WTC11 (cell line): ENCODE data around the gene MRPL44. TPM values are rescaled to one million over a fixed set of nuclear protein-coding genes. Genes with fewer than 3 reads are reported as not detected.

Source experiments
- ATAC-seq: fragments of 200-7000 bp; cut with Tn5 transposase; 2 replicates; pipeline ENCODE4 v1.10.0; 2021; ENCODE audit warnings: mild to moderate bottlenecking, moderate library complexity
- CTCF ChIA-PET: fragments of 300-600 bp; sonication (Branson Sonifier 250); formaldehyde crosslinking; loops from one replicate; lab custom pipeline; 2021; ENCODE audit warnings: antibody characterized with exemption; lab: Charles Lee
- POLR2A ChIA-PET: fragments of 350-600 bp; sonication (Branson Sonifier 250); formaldehyde crosslinking; loops from one replicate; lab custom pipeline; 2021; ENCODE audit warnings: antibody characterized with exemption; lab: Charles Lee
- DNase-seq: peaks from one replicate; pipeline ENCODE4 v3.0.0; 2021; ENCODE audit warnings: low spot score
- H3K27ac Mint-ChIP-seq: 2 replicates; pipeline ENCODE4 v1.8.0; 2021; ENCODE audit warnings: mixed read lengths
- H3K27me3 Mint-ChIP-seq: 2 replicates; pipeline ENCODE4 v1.8.0; 2021; ENCODE audit warnings: low read depth, mild to moderate bottlenecking, moderate library complexity, mixed read lengths
- H3K36me3 Mint-ChIP-seq: 2 replicates; pipeline ENCODE4 v1.8.0; 2021; ENCODE audit warnings: mixed read lengths
- H3K4me1 Mint-ChIP-seq: 2 replicates; pipeline ENCODE4 v1.8.0; 2022; ENCODE audit warnings: mixed read lengths
- H3K4me3 Mint-ChIP-seq: 2 replicates; pipeline ENCODE4 v1.8.0; 2021; ENCODE audit warnings: mild to moderate bottlenecking, moderate library complexity, mixed read lengths
- H3K9me3 Mint-ChIP-seq: 2 replicates; pipeline ENCODE4 v1.8.0; 2021; ENCODE audit warnings: mixed read lengths
- ATF3 ChIP-seq: sonication (generic); formaldehyde crosslinking; conservative IDR thresholded peaks from 2 replicates; pipeline ENCODE4 v1.8.1; 2022; ENCODE audit warnings: mild to moderate bottlenecking, missing genetic modification reagents
- ETV6 ChIP-seq: sonication (generic); formaldehyde crosslinking; IDR thresholded peaks from 2 replicates; pipeline ENCODE4 v1.8.1; 2022; ENCODE audit warnings: mild to moderate bottlenecking, missing genetic modification reagents
- HMGA2 ChIP-seq: fragments of 250-450 bp; sonication (Bioruptor Pico); IDR thresholded peaks from 2 replicates; pipeline ENCODE4 v1.4.0; 2021; ENCODE audit warnings: mild to moderate bottlenecking, moderate library complexity
- JAZF1 ChIP-seq: fragments of 250-450 bp; sonication (Bioruptor Pico); IDR thresholded peaks from 2 replicates; pipeline ENCODE4 v1.9.0; 2021; ENCODE audit warnings: moderate library complexity, mild to moderate bottlenecking, inconsistent platforms
- KAT7 ChIP-seq: sonication (generic); formaldehyde crosslinking; IDR thresholded peaks from 2 replicates; pipeline ENCODE4 v1.8.1; 2023; ENCODE audit warnings: missing genetic modification reagents, mild to moderate bottlenecking, borderline replicate concordance
- MLX ChIP-seq: sonication (generic); formaldehyde crosslinking; IDR thresholded peaks from 2 replicates; pipeline ENCODE4 v1.8.1; 2023; ENCODE audit warnings: mild to moderate bottlenecking, missing genetic modification reagents, moderate library complexity
- MXD4 ChIP-seq: fragments of 250-450 bp; sonication (Bioruptor Pico); IDR thresholded peaks from 2 replicates; pipeline ENCODE4 v1.8.0; 2021; ENCODE audit warnings: mild to moderate bottlenecking, moderate library complexity, borderline replicate concordance
- MYBL2 ChIP-seq: sonication (generic); formaldehyde crosslinking; IDR thresholded peaks from 2 replicates; pipeline ENCODE4 v1.8.1; 2023; ENCODE audit warnings: mild to moderate bottlenecking, moderate library complexity, missing genetic modification reagents
- NR3C1 ChIP-seq: sonication (generic); formaldehyde crosslinking; conservative IDR thresholded peaks from 2 replicates; pipeline ENCODE4 v1.8.1; 2023; ENCODE audit warnings: low read depth, mild to moderate bottlenecking, missing genetic modification reagents
- SP1 ChIP-seq: sonication (generic); formaldehyde crosslinking; conservative IDR thresholded peaks from 2 replicates; pipeline ENCODE4 v1.8.1; 2022; ENCODE audit warnings: missing genetic modification reagents
- STAT6 ChIP-seq: sonication (generic); formaldehyde crosslinking; conservative IDR thresholded peaks from 2 replicates; pipeline ENCODE4 v1.8.1; 2023; ENCODE audit warnings: mild to moderate bottlenecking, low read depth, missing genetic modification reagents, moderate library complexity
- TEAD4 ChIP-seq: sonication (generic); formaldehyde crosslinking; IDR thresholded peaks from 2 replicates; pipeline ENCODE4 v1.8.0; 2022; ENCODE audit warnings: mild to moderate bottlenecking, missing genetic modification reagents
- ZBTB21 ChIP-seq: sonication (generic); formaldehyde crosslinking; IDR thresholded peaks from 2 replicates; pipeline ENCODE4 v1.8.1; 2023; ENCODE audit warnings: mild to moderate bottlenecking, missing genetic modification reagents, borderline replicate concordance
- ZBTB43 ChIP-seq: sonication (generic); formaldehyde crosslinking; IDR thresholded peaks from 2 replicates; pipeline ENCODE4 v1.8.1; 2023; ENCODE audit warnings: mild to moderate bottlenecking, missing genetic modification reagents
- ZNF281 ChIP-seq: sonication (generic); formaldehyde crosslinking; IDR thresholded peaks from 2 replicates; pipeline ENCODE4 v1.8.0; 2023; ENCODE audit warnings: mild to moderate bottlenecking, missing genetic modification reagents
- ZNF425 ChIP-seq: fragments of 250-450 bp; sonication (Bioruptor Pico); conservative IDR thresholded peaks from 2 replicates; pipeline ENCODE4 v1.9.0; 2021; ENCODE audit warnings: mild to moderate bottlenecking
- ZNF532 ChIP-seq: fragments of 250-450 bp; sonication (Bioruptor Pico); IDR thresholded peaks from 2 replicates; pipeline ENCODE4 v1.9.0; 2021; ENCODE audit warnings: mild to moderate bottlenecking, borderline replicate concordance
- ZNF671 ChIP-seq: fragments of 250-450 bp; sonication (Bioruptor Pico); IDR thresholded peaks from 2 replicates; pipeline ENCODE4 v1.8.0; 2021; ENCODE audit warnings: mild to moderate bottlenecking
- total RNA-seq: library from RNA; stranded (reverse); gene quantifications from 3 replicates; pipeline ENCODE4 v1.2.3, GENCODE V29; 2021
- TF ChIP-seq, protein P1 (sequence below): fragments of 200-600 bp; IDR thresholded peaks from 2 replicates; pipeline ENCODE4 v1.8.0; 2022; ENCODE audit warnings: antibody characterized with exemption

Gene MRPL44
- total RNA-seq, 1 experiment from 2014 or later: 55.3 TPM

GRCh38 chr2:224009605-224010315, 52.5 kb downstream of the MRPL44 start (continued):
- no peak for TF ChIP-seq KAT7 (CRISPR knock-in tag)
- no peak for TF ChIP-seq HMGA2

GRCh38 chr2:224011837-224012236, 54.6 kb downstream of the MRPL44 start:
- no peaks in the 10 kb centered on the region for H3K27me3 Mint-ChIP-seq
- H3K4me3 Mint-ChIP-seq: no peak overlapping the region
- DNase-seq (no peak), ATAC-seq (no peak)
- peaks cover 37% of the 10 kb centered on the region for H3K4me1 Mint-ChIP-seq
- H3K9me3 Mint-ChIP-seq: no peaks in the 10 kb centered on the region
- POLR2A ChIA-PET: no interaction called here
- CTCF ChIA-PET: no interaction called here
- no peak overlapping the region for H3K27ac Mint-ChIP-seq
- H3K36me3 Mint-ChIP-seq: no peaks in the 10 kb centered on the region
- no peak for TF ChIP-seq ZNF425 (CRISPR knock-in tag)
- TF ChIP-seq MYBL2: no peak
- TF ChIP-seq ZBTB43 (CRISPR knock-in tag): no peak
- no peak for TF ChIP-seq MXD4 (CRISPR knock-in tag)
- TF ChIP-seq STAT6: no peak
- no peak for TF ChIP-seq ATF3 (CRISPR knock-in tag)
- no peak for TF ChIP-seq MLX (CRISPR knock-in tag)
- TF ChIP-seq NR3C1 (CRISPR knock-in tag): no peak
- TF ChIP-seq SP1 (CRISPR knock-in tag): no peak
- no peak for TF ChIP-seq ZNF281 (CRISPR knock-in tag)
- TF ChIP-seq, protein P1, sequence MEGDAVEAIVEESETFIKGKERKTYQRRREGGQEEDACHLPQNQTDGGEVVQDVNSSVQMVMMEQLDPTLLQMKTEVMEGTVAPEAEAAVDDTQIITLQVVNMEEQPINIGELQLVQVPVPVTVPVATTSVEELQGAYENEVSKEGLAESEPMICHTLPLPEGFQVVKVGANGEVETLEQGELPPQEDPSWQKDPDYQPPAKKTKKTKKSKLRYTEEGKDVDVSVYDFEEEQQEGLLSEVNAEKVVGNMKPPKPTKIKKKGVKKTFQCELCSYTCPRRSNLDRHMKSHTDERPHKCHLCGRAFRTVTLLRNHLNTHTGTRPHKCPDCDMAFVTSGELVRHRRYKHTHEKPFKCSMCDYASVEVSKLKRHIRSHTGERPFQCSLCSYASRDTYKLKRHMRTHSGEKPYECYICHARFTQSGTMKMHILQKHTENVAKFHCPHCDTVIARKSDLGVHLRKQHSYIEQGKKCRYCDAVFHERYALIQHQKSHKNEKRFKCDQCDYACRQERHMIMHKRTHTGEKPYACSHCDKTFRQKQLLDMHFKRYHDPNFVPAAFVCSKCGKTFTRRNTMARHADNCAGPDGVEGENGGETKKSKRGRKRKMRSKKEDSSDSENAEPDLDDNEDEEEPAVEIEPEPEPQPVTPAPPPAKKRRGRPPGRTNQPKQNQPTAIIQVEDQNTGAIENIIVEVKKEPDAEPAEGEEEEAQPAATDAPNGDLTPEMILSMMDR: no peak
- no peak for TF ChIP-seq ZNF532 (CRISPR knock-in tag)
- TF ChIP-seq ZNF671 (CRISPR knock-in tag): no peak
- no peak for TF ChIP-seq TEAD4
- TF ChIP-seq ETV6: no peak
- no peak for TF ChIP-seq JAZF1 (CRISPR knock-in tag)
- no peak for TF ChIP-seq ZBTB21
